GM12892 (cell line): ENCODE results near the gene HAGHL.

ENCODE experiments used
- POLR2A ChIP-seq: IDR thresholded peaks from 2 replicates; pipeline ENCODE4 v1.6.1; 2011; ENCODE audit warnings: low read depth, low read length, control low read depth
- POLR2AphosphoS5 ChIP-seq: IDR thresholded peaks from 2 replicates; pipeline ENCODE4 v1.6.1; 2011; ENCODE audit warnings: low read depth, low read length, control low read depth
- TAF1 ChIP-seq: IDR thresholded peaks from 2 replicates; pipeline ENCODE4 v1.6.1; 2011; ENCODE audit warnings: low read depth, mild to moderate bottlenecking, control low read depth, low read length, borderline replicate concordance

DNA sequence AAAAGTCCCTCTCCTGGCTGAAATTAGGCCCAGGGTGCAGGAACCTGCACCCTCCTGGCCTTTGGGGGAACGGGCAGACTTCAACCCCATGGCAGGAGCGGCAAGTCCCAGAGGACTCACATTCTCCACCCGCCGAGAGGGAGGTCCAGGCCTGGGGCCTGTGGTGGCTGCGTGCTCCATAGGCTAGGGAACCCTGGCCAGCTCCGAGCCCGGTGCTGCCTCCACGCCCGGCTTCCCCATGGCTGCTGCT lies 793 bp upstream of the HAGHL start:
- TF ChIP-seq POLR2A (no peak; the same call in 1 of the 2 replicates), POLR2AphosphoS5 (no peak), TAF1 (no peak)
